A204.1 (cell line): ENCODE results near the gene JAKMIP3.

Experiments used
- FAIRE-seq: peaks from 2 replicates; lab custom pipeline; 2012; peaks lifted over from hg19 to GRCh38; lab: Jason Lieb, UNC

Gene JAKMIP3

DNA sequence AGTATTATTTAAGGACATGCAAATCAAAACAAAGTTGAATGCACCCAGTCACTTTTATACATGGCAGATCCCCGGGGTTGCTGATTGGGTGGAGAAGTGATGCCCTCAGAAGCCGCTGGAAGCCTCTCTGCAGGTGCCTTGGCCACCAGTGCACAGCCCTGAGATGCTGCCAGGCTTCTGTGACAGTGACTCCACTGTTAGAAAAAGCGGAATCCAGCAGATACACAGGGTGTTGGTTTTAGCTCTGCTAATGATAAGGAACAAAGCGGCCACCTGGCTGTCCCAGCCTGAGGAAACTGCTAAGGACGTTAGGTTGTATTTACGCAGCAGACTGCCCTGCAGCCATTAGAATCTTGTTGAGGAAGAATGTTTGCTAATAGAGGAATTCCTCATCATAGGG is 47.5 kb downstream of the JAKMIP3 start:
- no peak for FAIRE-seq

DNA sequence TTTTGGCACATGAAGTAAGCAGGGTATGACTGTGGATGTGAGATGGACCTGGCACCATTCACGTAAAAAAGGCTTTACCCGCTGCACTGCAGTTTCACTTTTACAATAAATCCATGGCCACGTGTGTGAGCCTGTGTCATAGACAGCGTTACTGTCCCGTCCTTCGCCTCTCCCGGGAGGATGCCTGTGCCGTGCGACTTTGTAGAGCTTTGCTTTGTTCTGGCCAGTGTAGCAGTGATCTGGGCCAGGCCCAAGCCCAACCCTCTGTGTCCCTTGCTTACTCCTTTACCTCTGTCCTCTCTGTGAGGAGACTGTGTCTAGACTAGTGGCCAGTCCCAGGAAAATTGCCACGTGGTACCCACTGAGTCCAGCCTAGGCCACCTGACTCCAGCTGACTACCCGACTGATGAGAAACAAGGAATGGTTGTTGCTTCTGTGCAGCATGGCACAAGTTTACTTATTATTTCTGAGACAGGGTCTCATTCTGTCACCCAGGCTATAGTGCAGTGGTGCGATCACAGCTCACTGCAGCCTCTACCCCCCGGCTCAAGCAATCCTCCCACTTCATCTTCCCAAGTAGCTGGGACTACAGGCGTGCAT is 48.1 kb downstream of the JAKMIP3 start:
- no peak for FAIRE-seq

DNA sequence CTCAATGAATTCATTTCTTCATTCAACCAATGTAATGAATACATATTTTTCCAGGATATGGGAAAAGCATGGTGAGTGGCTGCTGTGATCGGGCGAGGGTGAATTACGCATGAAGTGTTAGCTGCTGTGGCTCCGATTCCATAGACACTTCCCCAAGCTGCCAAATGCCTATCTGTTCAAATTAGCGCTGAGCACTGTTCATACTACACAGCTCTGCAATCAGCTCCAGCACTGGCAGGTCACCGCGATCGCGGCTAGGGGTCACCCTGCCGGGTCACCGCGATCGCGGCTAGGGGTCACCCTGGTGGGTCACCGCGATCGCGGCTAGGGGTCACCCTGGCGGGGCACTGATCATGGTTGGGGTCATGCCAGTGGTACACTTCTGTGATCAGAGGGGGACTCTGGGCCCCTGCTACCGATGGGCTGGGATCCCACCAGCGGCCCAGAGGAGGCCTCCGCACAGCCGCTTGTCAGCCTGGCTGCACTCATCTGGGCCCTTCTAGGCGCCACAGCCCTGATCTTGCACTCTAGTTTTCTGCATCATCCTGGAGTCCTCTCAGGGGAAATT is 49.3 kb downstream of the JAKMIP3 start:
- no peak for FAIRE-seq
